Loucy (cell line): ENCODE data around the gene SEC14L2.
A peak's percentile ranks its signal among the peaks of the same experiment; 100 is the strongest.

Source experiments
- H2AFZ ChIP-seq: fragments of 200-600 bp; sonication (generic); 2 replicates; pipeline ENCODE4 v1.6.0; 2016; ENCODE audit warnings: antibody characterized with exemption, mild to moderate bottlenecking, low read length, moderate library complexity
- H3F3A ChIP-seq: fragments of 200-600 bp; 2 replicates; pipeline ENCODE4 v1.6.0; 2016; ENCODE audit warnings: antibody characterized with exemption, low read depth, mild to moderate bottlenecking
- H3K27me3 ChIP-seq: fragments of 200-600 bp; sonication (generic); 2 replicates; pipeline ENCODE4 v1.6.1; 2014; ENCODE audit warnings: low read length, mild to moderate bottlenecking; ENCODE audit not compliant: insufficient read depth, poor library complexity, severe bottlenecking
- H3K36me3 ChIP-seq: fragments of 200-600 bp; sonication (generic); 2 replicates; pipeline ENCODE4 v1.6.1; 2016; ENCODE audit warnings: low read length; ENCODE audit not compliant: insufficient read depth
- H3K4me1 ChIP-seq: fragments of 200-600 bp; sonication (generic); 2 replicates; pipeline ENCODE4 v1.5.1; 2014; ENCODE audit warnings: low read length, mild to moderate bottlenecking; ENCODE audit not compliant: insufficient read depth, poor library complexity, severe bottlenecking
- H3K4me2 ChIP-seq: fragments of 200-600 bp; sonication (generic); 2 replicates; pipeline ENCODE4 v1.6.0; 2014; ENCODE audit warnings: antibody characterized with exemption, low read length, low read depth, mild to moderate bottlenecking; ENCODE audit not compliant: poor library complexity, severe bottlenecking
- H3K4me3 ChIP-seq: fragments of 200-600 bp; sonication (generic); 2 replicates; pipeline ENCODE4 v1.5.1; 2014; ENCODE audit warnings: low read length, mild to moderate bottlenecking, mixed read lengths; ENCODE audit not compliant: poor library complexity, severe bottlenecking
- H3K79me2 ChIP-seq: fragments of 200-600 bp; sonication (generic); 2 replicates; pipeline ENCODE4 v1.6.1; 2014; ENCODE audit warnings: low read length; ENCODE audit not compliant: insufficient read depth
- H3K9ac ChIP-seq: fragments of 200-600 bp; sonication (generic); 2 replicates; pipeline ENCODE4 v1.6.0; 2014; ENCODE audit warnings: mild to moderate bottlenecking, low read depth, low read length, moderate library complexity; ENCODE audit not compliant: poor library complexity, severe bottlenecking
- H3K9me2 ChIP-seq: fragments of 200-600 bp; sonication (generic); replicated peaks from 2 replicates; pipeline ENCODE4 v1.6.1; 2016; ENCODE audit warnings: low read depth, low read length, mixed read lengths
- H3K9me3 ChIP-seq: fragments of 200-600 bp; sonication (generic); 2 replicates; pipeline ENCODE4 v1.6.1; 2014; ENCODE audit warnings: mild to moderate bottlenecking, antibody characterized with exemption, low read length, low read depth; ENCODE audit not compliant: insufficient read depth
- H4K20me1 ChIP-seq: fragments of 200-600 bp; sonication (generic); 2 replicates; pipeline ENCODE4 v1.6.0; 2014; ENCODE audit warnings: antibody characterized with exemption, low read length, mild to moderate bottlenecking; ENCODE audit not compliant: insufficient read depth, poor library complexity, severe bottlenecking
- CTCF ChIP-seq: fragments of 200-600 bp; sonication (generic); conservative IDR thresholded peaks from 2 replicates; pipeline ENCODE4 v1.5.1; 2014; ENCODE audit warnings: mild to moderate bottlenecking, antibody characterized with exemption, low read length
- EZH2phosphoT487 ChIP-seq: fragments of 200-600 bp; IDR thresholded peaks from 2 replicates; pipeline ENCODE4 v1.6.1; 2018; ENCODE audit warnings: antibody characterized with exemption, mild to moderate bottlenecking, moderate library complexity, borderline replicate concordance

The SEC14L2 gene

GRCh38 chr22:30348809-30349208 is 48.0 kb upstream of the SEC14L2 start:
- H4K20me1 ChIP-seq, result peaks cover 40% of the 10 kb centered on the region
- TF ChIP-seq CTCF (no peak), EZH2phosphoT487 (no peak)
- no peak overlapping the region for H3K9ac ChIP-seq
- peaks cover 61% of the 10 kb centered on the region for H3K79me2 ChIP-seq
- H2AFZ ChIP-seq, result no peak overlapping the region
- H3K4me2 ChIP-seq, result peak overlapping the region; percentile 45
- no peak overlapping the region for H3K4me3 ChIP-seq
- H3K4me1 ChIP-seq, result peaks cover 11% of the 10 kb centered on the region
- H3F3A ChIP-seq, result no peaks in the 10 kb centered on the region
- no peaks in the 10 kb centered on the region for H3K9me2 ChIP-seq
- H3K27me3 ChIP-seq, result no peaks in the 10 kb centered on the region
- peaks cover 85% of the 10 kb centered on the region for H3K36me3 ChIP-seq
- no peaks in the 10 kb centered on the region for H3K9me3 ChIP-seq

DNA sequence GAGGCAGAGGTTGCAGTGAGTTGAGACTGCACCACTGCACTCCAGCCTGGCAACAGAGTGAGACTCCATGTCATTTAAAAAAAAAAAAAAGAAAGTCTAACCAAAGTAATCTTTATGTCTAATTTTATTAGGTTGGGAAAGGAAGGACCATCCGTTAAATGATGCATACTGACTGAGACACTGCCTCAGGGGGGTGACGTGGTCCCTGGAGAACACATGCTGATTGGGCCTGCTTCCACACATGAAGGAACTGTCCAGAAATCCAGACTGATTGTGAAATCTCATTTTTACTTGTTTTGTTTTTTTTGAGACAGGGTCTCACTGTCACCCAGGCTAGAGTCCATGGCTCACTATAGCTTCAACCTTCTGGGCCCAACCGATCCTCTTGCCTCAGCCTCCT is 45.6 kb upstream of the SEC14L2 start:
- Histone ChIP-seq H3K4me3 (no peak overlapping the region), H3K79me2 (peaks cover 86% of the 10 kb centered on the region), H3K4me2 (no peak overlapping the region), H3K9me2 (no peaks in the 10 kb centered on the region), H4K20me1 (peaks cover 64% of the 10 kb centered on the region), H3F3A (no peaks in the 10 kb centered on the region), H3K9me3 (no peaks in the 10 kb centered on the region), H3K9ac (no peak overlapping the region), H3K4me1 (peaks cover 31% of the 10 kb centered on the region), H3K36me3 (peaks cover 61% of the 10 kb centered on the region; the same call in 1 of the 2 replicates), H2AFZ (no peak overlapping the region), H3K27me3 (no peaks in the 10 kb centered on the region)
- no peak for TF ChIP-seq EZH2phosphoT487

- Histone ChIP-seq H3K9me2 (no peaks in the 10 kb centered on the region), H4K20me1 (peaks cover 47% of the 10 kb centered on the region), H3K4me1 (peaks cover 35% of the 10 kb centered on the region), H3K4me3 (peak overlapping the region; percentile 90), H3K9ac (peak overlapping the region; percentile 83), H3K9me3 (no peaks in the 10 kb centered on the region), H3K27me3 (no peaks in the 10 kb centered on the region), H3K4me2 (peak overlapping the region; percentile 94), H3K79me2 (peaks cover 67% of the 10 kb centered on the region), H2AFZ (no peak overlapping the region), H3K36me3 (peaks cover 31% of the 10 kb centered on the region; the same call in 1 of the 2 replicates), H3F3A (no peaks in the 10 kb centered on the region)
- TF ChIP-seq EZH2phosphoT487, result no peak
- TF ChIP-seq CTCF, result no peak
Measured at GRCh38 chr22:30354644-30355043, 42.2 kb upstream of the SEC14L2 start.
